Measurements from ENCODE around the gene NPBWR2. TPM values are rescaled to one million over a fixed set of nuclear protein-coding genes. Genes with fewer than 3 reads are reported as not detected.

NPBWR2 gene
- total RNA-seq, 1 donor from 2014 or later, result not detected

GRCh38 chr20:64077541-64077875 lies 29.9 kb downstream of the NPBWR2 start:
- no peak overlapping the region for H3K27ac Mint-ChIP-seq (ENCODE audit: unreplicated experiment)
- H3K4me3 Mint-ChIP-seq (ENCODE audit: unreplicated experiment), result no peak overlapping the region
- peaks cover 14% of the 10 kb centered on the region for H3K27me3 Mint-ChIP-seq (ENCODE audit: unreplicated experiment)
- TF ChIP-seq CTCF (IDR thresholded peaks at IDR 0.05; ENCODE audit: unreplicated experiment), result no peak
- H3K9me3 Mint-ChIP-seq (ENCODE audit: unreplicated experiment), result no peaks in the 10 kb centered on the region
- no peak for DNase-seq (ENCODE audit: low spot score)
- no peaks in the 10 kb centered on the region for H3K36me3 Mint-ChIP-seq (ENCODE audit: low read depth, unreplicated experiment)
- peaks cover 17% of the 10 kb centered on the region for H3K4me1 Mint-ChIP-seq (ENCODE audit: unreplicated experiment)

- no peak overlapping the region for H3K4me3 Mint-ChIP-seq (ENCODE audit: unreplicated experiment)
- no peaks in the 10 kb centered on the region for H3K9me3 Mint-ChIP-seq (ENCODE audit: unreplicated experiment)
- H3K36me3 Mint-ChIP-seq (ENCODE audit: low read depth, unreplicated experiment), result no peaks in the 10 kb centered on the region
- no peak for DNase-seq (ENCODE audit: low spot score)
- no peak for TF ChIP-seq CTCF (IDR thresholded peaks at IDR 0.05; ENCODE audit: unreplicated experiment)
- H3K4me1 Mint-ChIP-seq (ENCODE audit: unreplicated experiment), result peaks cover 13% of the 10 kb centered on the region
- no peak overlapping the region for H3K27ac Mint-ChIP-seq (ENCODE audit: unreplicated experiment)
- peaks cover 14% of the 10 kb centered on the region for H3K27me3 Mint-ChIP-seq (ENCODE audit: unreplicated experiment)
Measured at GRCh38 chr20:64077094-64077493, 30.3 kb downstream of the NPBWR2 start.

GRCh38 chr20:64076061-64076997 lies 31.0 kb downstream of the NPBWR2 start:
- H3K27ac Mint-ChIP-seq (ENCODE audit: unreplicated experiment), result no peak overlapping the region
- no peak for TF ChIP-seq CTCF (IDR thresholded peaks at IDR 0.05; ENCODE audit: unreplicated experiment)
- H3K4me3 Mint-ChIP-seq (ENCODE audit: unreplicated experiment), result no peak overlapping the region
- peaks cover 11% of the 10 kb centered on the region for H3K27me3 Mint-ChIP-seq (ENCODE audit: unreplicated experiment)
- peaks cover 7% of the 10 kb centered on the region for H3K4me1 Mint-ChIP-seq (ENCODE audit: unreplicated experiment)
- no peaks in the 10 kb centered on the region for H3K9me3 Mint-ChIP-seq (ENCODE audit: unreplicated experiment)
- H3K36me3 Mint-ChIP-seq (ENCODE audit: low read depth, unreplicated experiment), result no peaks in the 10 kb centered on the region
- DNase-seq (ENCODE audit: low spot score), result no peak

- no peaks in the 10 kb centered on the region for H3K9me3 Mint-ChIP-seq (ENCODE audit: unreplicated experiment)
- H3K27ac Mint-ChIP-seq (ENCODE audit: unreplicated experiment), result no peak overlapping the region
- no peak for DNase-seq (ENCODE audit: low spot score)
- no peaks in the 10 kb centered on the region for H3K36me3 Mint-ChIP-seq (ENCODE audit: low read depth, unreplicated experiment)
- H3K4me1 Mint-ChIP-seq (ENCODE audit: unreplicated experiment), result peaks cover 4% of the 10 kb centered on the region
- H3K27me3 Mint-ChIP-seq (ENCODE audit: unreplicated experiment), result peaks cover 8% of the 10 kb centered on the region
- H3K4me3 Mint-ChIP-seq (ENCODE audit: unreplicated experiment), result no peak overlapping the region
- TF ChIP-seq CTCF (IDR thresholded peaks at IDR 0.05; ENCODE audit: unreplicated experiment), result no peak
Measured at GRCh38 chr20:64075556-64075955, 31.8 kb downstream of the NPBWR2 start.

- Mint-ChIP-seq H3K27me3 (ENCODE audit: unreplicated experiment) (peaks cover 4% of the 10 kb centered on the region), H3K9me3 (ENCODE audit: unreplicated experiment) (no peaks in the 10 kb centered on the region), H3K4me1 (ENCODE audit: unreplicated experiment) (no peaks in the 10 kb centered on the region), H3K36me3 (ENCODE audit: low read depth, unreplicated experiment) (no peaks in the 10 kb centered on the region), H3K27ac (ENCODE audit: unreplicated experiment) (no peak overlapping the region), H3K4me3 (ENCODE audit: unreplicated experiment) (no peak overlapping the region)
- DNase-seq (ENCODE audit: low spot score), result no peak
- no peak for TF ChIP-seq CTCF (IDR thresholded peaks at IDR 0.05; ENCODE audit: unreplicated experiment)
Measured at GRCh38 chr20:64074963-64075362, 32.4 kb downstream of the NPBWR2 start.

Data from endothelial cell (in vitro differentiated cells).